Karpas-422 (cell line): Measurements from ENCODE around the gene PTGES2. TPM values are rescaled to one million over a fixed set of nuclear protein-coding genes. Genes with fewer than 3 reads are reported as not detected.

Experiments
- DNase-seq: peaks from one replicate; pipeline ENCODE4 v3.0.0-alpha.2; 2015
- H2AFZ ChIP-seq: fragments of 200-600 bp; sonication (generic); 2 replicates; pipeline ENCODE4 v1.6.1; 2014; ENCODE audit warnings: antibody characterized with exemption, low read length, mixed read lengths
- H3K27ac ChIP-seq: fragments of 200-600 bp; sonication (generic); 2 replicates; pipeline ENCODE4 v1.5.1; 2014; ENCODE audit warnings: mild to moderate bottlenecking, low read length, moderate library complexity
- H3K27me3 ChIP-seq: fragments of 200-600 bp; sonication (generic); 2 replicates; pipeline ENCODE4 v1.6.1; 2014; ENCODE audit warnings: low read length, mixed read lengths
- H3K36me3 ChIP-seq: fragments of 200-600 bp; sonication (generic); 2 replicates; pipeline ENCODE4 v1.6.1; 2014; ENCODE audit warnings: low read length, mixed read lengths; ENCODE audit not compliant: insufficient read depth
- H3K4me1 ChIP-seq: fragments of 200-600 bp; sonication (generic); 2 replicates; pipeline ENCODE4 v1.6.1; 2014; ENCODE audit warnings: mild to moderate bottlenecking, low read length, mixed read lengths
- H3K4me2 ChIP-seq: fragments of 200-600 bp; sonication (generic); 2 replicates; pipeline ENCODE4 v1.6.1; 2014; ENCODE audit warnings: low read length, low read depth, mild to moderate bottlenecking; ENCODE audit not compliant: poor library complexity, severe bottlenecking
- H3K4me3 ChIP-seq: fragments of 200-600 bp; sonication (generic); 2 replicates; pipeline ENCODE4 v1.5.1; 2014; ENCODE audit warnings: mild to moderate bottlenecking, antibody characterized with exemption, low read length, mixed read lengths
- H3K79me2 ChIP-seq: fragments of 200-600 bp; sonication (generic); 2 replicates; pipeline ENCODE4 v1.6.1; 2014; ENCODE audit warnings: mild to moderate bottlenecking, low read length, mixed read lengths
- H3K9ac ChIP-seq: fragments of 200-600 bp; sonication (generic); 2 replicates; pipeline ENCODE4 v1.6.0; 2014; ENCODE audit warnings: low read length
- H3K9me2 ChIP-seq: fragments of 200-600 bp; sonication (generic), shearing (Covaris generic); replicated peaks from 2 replicates; pipeline ENCODE4 v1.6.0; 2014; ENCODE audit warnings: mild to moderate bottlenecking, low read length, moderate library complexity; ENCODE audit not compliant: insufficient read depth
- H3K9me3 ChIP-seq: fragments of 300-700, 200-600 bp; sonication (generic); 2 replicates; pipeline ENCODE4 v1.6.1; 2014; ENCODE audit warnings: low read length, mixed read lengths
- H4K20me1 ChIP-seq: fragments of 200-600 bp; sonication (generic); 2 replicates; pipeline ENCODE4 v1.6.1; 2014; ENCODE audit warnings: mild to moderate bottlenecking, antibody characterized with exemption, low read length, low read depth; ENCODE audit not compliant: insufficient read depth
- total RNA-seq: library from RNA; depleted of rRNA; stranded (reverse); fragments of >200 nt; shearing (Covaris generic); gene quantifications from 2 replicates; pipeline ENCODE4 v1.2.3, GENCODE V29; 2014; ENCODE audit warnings: low replicate concordance

PTGES2 gene
- total RNA-seq, 1 experiment from 2014 or later, result 68.4 TPM

- Histone ChIP-seq H3K27me3 (no peaks in the 10 kb centered on the region), H3K79me2 (no peaks in the 10 kb centered on the region), H3K27ac (no peak overlapping the region), H4K20me1 (0 out of 2 replicates have a peak, but pooled peaks cover 6% of the 10 kb centered on the region), H2AFZ (no peak overlapping the region), H3K4me3 (no peak overlapping the region), H3K4me1 (no peaks in the 10 kb centered on the region), H3K9ac (no peak overlapping the region), H3K9me3 (no peaks in the 10 kb centered on the region), H3K36me3 (peaks cover 8% of the 10 kb centered on the region; the same call in 1 of the 2 replicates), H3K9me2 (no peaks in the 10 kb centered on the region), H3K4me2 (no peak overlapping the region)
- no peak for DNase-seq
Observed at GRCh38 chr9:128107468-128108268, 19.9 kb downstream of the PTGES2 start.

DNA sequence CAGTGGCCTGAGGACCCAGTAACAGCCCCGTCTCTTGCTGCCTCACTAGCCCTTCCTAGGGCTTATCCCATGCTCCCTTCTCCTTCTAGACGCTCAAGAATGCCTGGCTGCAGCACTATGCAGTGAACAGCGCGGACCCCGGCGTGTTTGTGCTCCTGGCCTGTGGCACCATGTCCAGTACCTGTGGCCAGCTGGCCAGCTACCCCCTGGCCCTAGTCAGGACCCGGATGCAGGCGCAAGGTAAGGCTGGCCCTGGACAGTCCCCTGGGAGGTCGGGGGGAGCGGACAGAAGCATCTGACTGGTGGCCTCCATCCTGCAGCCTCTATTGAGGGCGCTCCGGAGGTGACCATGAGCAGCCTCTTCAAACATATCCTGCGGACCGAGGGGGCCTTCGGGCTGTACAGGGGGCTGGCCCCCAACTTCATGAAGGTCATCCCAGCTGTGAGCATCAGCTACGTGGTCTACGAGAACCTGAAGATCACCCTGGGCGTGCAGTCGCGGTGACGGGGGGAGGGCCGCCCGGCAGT lies 20.5 kb downstream of the PTGES2 start:
- Histone ChIP-seq H3K36me3 (peaks cover 8% of the 10 kb centered on the region; the same call in 1 of the 2 replicates), H3K9ac (no peak overlapping the region), H4K20me1 (0 out of 2 replicates have a peak, but pooled peaks cover 6% of the 10 kb centered on the region), H3K4me3 (no peak overlapping the region), H3K79me2 (no peaks in the 10 kb centered on the region), H3K9me2 (no peaks in the 10 kb centered on the region), H3K4me1 (no peaks in the 10 kb centered on the region), H3K27me3 (no peaks in the 10 kb centered on the region), H3K27ac (no peak overlapping the region), H3K9me3 (no peaks in the 10 kb centered on the region), H3K4me2 (no peak overlapping the region), H2AFZ (no peak overlapping the region)
- no peak for DNase-seq

DNA sequence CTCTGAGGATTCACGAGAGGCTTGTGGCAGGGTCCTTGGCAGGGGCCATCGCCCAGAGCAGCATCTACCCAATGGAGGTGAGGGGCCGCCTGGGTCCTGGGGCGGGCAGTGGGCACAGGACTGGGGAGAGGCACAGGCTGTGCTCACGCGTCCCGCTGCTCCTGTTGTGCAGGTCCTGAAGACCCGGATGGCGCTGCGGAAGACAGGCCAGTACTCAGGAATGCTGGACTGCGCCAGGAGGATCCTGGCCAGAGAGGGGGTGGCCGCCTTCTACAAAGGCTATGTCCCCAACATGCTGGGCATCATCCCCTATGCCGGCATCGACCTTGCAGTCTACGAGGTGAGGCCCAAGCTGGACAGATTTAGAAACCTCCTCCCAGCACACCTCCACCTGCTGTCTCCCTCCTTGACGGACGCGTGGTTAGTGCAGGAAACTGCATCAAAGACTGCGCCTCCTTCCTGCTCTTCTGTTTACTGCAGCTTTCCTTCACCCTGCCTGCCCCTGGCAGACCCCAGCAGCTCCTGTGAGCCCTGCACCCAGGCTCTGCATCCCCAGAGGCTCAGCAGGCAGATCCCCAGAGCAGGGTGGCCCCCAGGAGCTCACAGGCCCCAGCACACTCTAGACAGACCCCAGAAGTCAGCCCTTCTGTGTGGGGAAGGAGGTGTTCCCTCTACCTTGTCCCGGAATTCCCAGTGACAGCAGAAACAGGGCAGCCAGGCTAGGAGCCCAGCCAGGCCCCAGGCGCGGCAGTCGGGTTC lies 21.2 kb downstream of the PTGES2 start:
- Histone ChIP-seq H3K4me3 (no peak overlapping the region), H3K27me3 (no peaks in the 10 kb centered on the region), H4K20me1 (0 out of 2 replicates have a peak, but pooled peaks cover 6% of the 10 kb centered on the region), H3K79me2 (no peaks in the 10 kb centered on the region), H3K9ac (no peak overlapping the region), H3K4me2 (no peak overlapping the region), H3K9me2 (no peaks in the 10 kb centered on the region), H3K27ac (no peak overlapping the region), H2AFZ (no peak overlapping the region), H3K9me3 (no peaks in the 10 kb centered on the region), H3K4me1 (no peaks in the 10 kb centered on the region), H3K36me3 (peaks cover 8% of the 10 kb centered on the region; the same call in 1 of the 2 replicates)
- peak; percentile 46 for DNase-seq

GRCh38 chr9:128105538-128106175 lies 21.9 kb downstream of the PTGES2 start:
- no peak overlapping the region for H2AFZ ChIP-seq
- no peaks in the 10 kb centered on the region for H3K27me3 ChIP-seq
- H3K9me3 ChIP-seq, result no peaks in the 10 kb centered on the region
- no peak overlapping the region for H3K4me3 ChIP-seq
- H3K36me3 ChIP-seq, result peaks cover 8% of the 10 kb centered on the region; the same call in 1 of the 2 replicates
- no peak overlapping the region for H3K9ac ChIP-seq
- H4K20me1 ChIP-seq, result 0 out of 2 replicates have a peak, but pooled peaks cover 6% of the 10 kb centered on the region
- peaks cover under 1% of the 10 kb centered on the region; the same call in 1 of the 2 replicates for H3K79me2 ChIP-seq
- DNase-seq, result no peak
- no peaks in the 10 kb centered on the region for H3K9me2 ChIP-seq
- H3K27ac ChIP-seq, result no peak overlapping the region
- no peaks in the 10 kb centered on the region for H3K4me1 ChIP-seq
- no peak overlapping the region for H3K4me2 ChIP-seq

DNA sequence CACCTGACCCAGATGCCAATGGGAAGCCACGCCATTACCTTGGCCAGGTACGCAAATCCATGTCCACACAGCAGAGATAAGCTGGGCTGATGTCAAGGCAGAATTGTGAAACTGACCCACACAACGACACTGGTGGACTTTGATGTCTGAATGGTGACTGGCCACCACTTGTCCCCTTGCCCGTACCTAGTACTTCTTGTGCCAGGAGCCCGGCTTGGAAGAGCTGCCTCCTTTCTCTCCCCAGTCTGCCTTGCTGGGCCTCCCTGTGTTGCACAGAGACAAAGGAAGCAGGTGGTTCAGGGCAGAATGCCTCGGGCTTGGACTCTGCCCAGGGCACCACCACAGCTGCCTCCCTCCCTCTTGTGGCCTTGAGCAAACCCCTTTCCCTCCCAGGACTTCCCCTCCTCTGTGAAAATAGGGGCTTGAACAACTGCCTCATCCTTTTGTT lies 23.3 kb downstream of the PTGES2 start:
- H3K4me2 ChIP-seq, result no peak overlapping the region
- H3K9me2 ChIP-seq, result no peaks in the 10 kb centered on the region
- H3K4me3 ChIP-seq, result no peak overlapping the region
- H3K36me3 ChIP-seq, result peaks cover 8% of the 10 kb centered on the region; the same call in 1 of the 2 replicates
- H3K4me1 ChIP-seq, result no peaks in the 10 kb centered on the region
- 0 out of 2 replicates have a peak, but pooled peaks cover 6% of the 10 kb centered on the region for H4K20me1 ChIP-seq
- H3K27ac ChIP-seq, result no peak overlapping the region
- no peaks in the 10 kb centered on the region for H3K9me3 ChIP-seq
- H2AFZ ChIP-seq, result no peak overlapping the region
- H3K79me2 ChIP-seq, result peaks cover 15% of the 10 kb centered on the region
- H3K9ac ChIP-seq, result no peak overlapping the region
- DNase-seq, result no peak
- no peaks in the 10 kb centered on the region for H3K27me3 ChIP-seq

- H3K9me3 ChIP-seq, result no peaks in the 10 kb centered on the region
- no peak overlapping the region for H3K4me2 ChIP-seq
- peaks cover 9% of the 10 kb centered on the region; the same call in 1 of the 2 replicates for H4K20me1 ChIP-seq
- no peak overlapping the region for H3K9ac ChIP-seq
- H3K36me3 ChIP-seq, result peaks cover 4% of the 10 kb centered on the region; the same call in 1 of the 2 replicates
- H2AFZ ChIP-seq, result no peak overlapping the region
- no peaks in the 10 kb centered on the region for H3K27me3 ChIP-seq
- H3K79me2 ChIP-seq, result peaks cover 21% of the 10 kb centered on the region
- H3K9me2 ChIP-seq, result no peaks in the 10 kb centered on the region
- H3K4me3 ChIP-seq, result no peak overlapping the region
- no peak for DNase-seq
- peaks cover 4% of the 10 kb centered on the region for H3K4me1 ChIP-seq
- H3K27ac ChIP-seq, result no peak overlapping the region
Observed at GRCh38 chr9:128103589-128103962, 24.0 kb downstream of the PTGES2 start.

DNA sequence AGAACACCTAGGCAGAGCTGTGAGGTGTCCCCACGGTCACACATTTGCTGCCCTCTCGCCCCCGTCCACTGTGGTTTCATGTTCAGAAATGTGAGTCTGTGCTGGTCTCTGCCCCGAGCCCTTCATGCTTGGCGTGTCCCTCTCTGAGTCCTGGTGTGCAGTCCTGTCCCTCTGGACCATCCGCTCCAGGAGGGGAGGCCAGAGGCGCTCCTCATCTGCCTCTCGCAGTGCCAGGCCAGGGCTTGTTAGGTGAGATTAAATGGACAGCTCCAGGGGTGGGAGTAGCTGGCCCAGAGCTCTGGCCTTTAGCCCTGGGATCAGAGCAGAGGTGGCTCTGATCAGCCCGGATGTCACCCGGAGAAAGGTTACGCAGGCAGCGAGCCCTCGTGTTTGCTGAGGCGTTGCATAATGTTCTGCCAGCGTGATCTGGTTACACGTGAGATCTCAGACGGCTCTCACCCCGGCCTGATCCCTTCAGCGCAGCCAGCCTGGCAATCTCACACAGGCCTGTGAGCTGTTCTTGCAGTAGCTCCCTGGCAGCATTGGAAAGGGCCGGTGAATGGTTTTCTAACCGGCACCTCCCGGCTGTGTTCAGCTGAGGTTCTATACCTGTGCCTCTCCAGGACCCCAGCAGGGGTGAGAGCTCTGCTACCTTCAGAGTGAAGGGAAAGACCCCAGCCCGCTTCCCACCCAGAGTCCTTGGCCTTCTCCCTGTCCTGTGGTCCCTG lies 24.5 kb downstream of the PTGES2 start:
- no peaks in the 10 kb centered on the region for H3K9me2 ChIP-seq
- H3K4me2 ChIP-seq, result no peak overlapping the region
- H3K79me2 ChIP-seq, result peaks cover 23% of the 10 kb centered on the region
- H3K4me1 ChIP-seq, result peaks cover 10% of the 10 kb centered on the region
- H3K27me3 ChIP-seq, result no peaks in the 10 kb centered on the region
- H3K27ac ChIP-seq, result no peak overlapping the region
- H3K4me3 ChIP-seq, result no peak overlapping the region
- H3K9ac ChIP-seq, result no peak overlapping the region
- H3K36me3 ChIP-seq, result no peaks in the 10 kb centered on the region
- peaks cover 11% of the 10 kb centered on the region; the same call in 1 of the 2 replicates for H4K20me1 ChIP-seq
- H3K9me3 ChIP-seq, result no peaks in the 10 kb centered on the region
- no peak for DNase-seq
- H2AFZ ChIP-seq, result no peak overlapping the region
